Mucosa of stomach (tissue), 1 donor: ENCODE results near the gene NAV1.

Source experiments
- H3K27me3 ChIP-seq: one replicate; pipeline ENCODE4 v1.7.0; 2013; ENCODE audit warnings: mild to moderate bottlenecking, low read length; ENCODE audit not compliant: control insufficient read depth, insufficient read depth
- H3K36me3 ChIP-seq: one replicate; pipeline ENCODE4 v1.7.0; 2013; ENCODE audit warnings: low read length; ENCODE audit not compliant: control insufficient read depth, insufficient read depth
- H3K4me1 ChIP-seq: one replicate; pipeline ENCODE4 v1.7.0; 2013; ENCODE audit warnings: mild to moderate bottlenecking, low read length; ENCODE audit not compliant: control insufficient read depth, insufficient read depth
- H3K4me3 ChIP-seq: one replicate; pipeline ENCODE4 v1.7.0; 2013; ENCODE audit warnings: low read length
- H3K9ac ChIP-seq: one replicate; pipeline ENCODE4 v1.7.0; 2013; ENCODE audit warnings: mild to moderate bottlenecking, low read length, moderate library complexity
- H3K9me3 ChIP-seq: one replicate; pipeline ENCODE4 v1.7.0; 2013; ENCODE audit warnings: mild to moderate bottlenecking, low read length, moderate library complexity; ENCODE audit not compliant: control insufficient read depth
- donor health status: Pancreatic carcinoma.

NAV1 gene

DNA sequence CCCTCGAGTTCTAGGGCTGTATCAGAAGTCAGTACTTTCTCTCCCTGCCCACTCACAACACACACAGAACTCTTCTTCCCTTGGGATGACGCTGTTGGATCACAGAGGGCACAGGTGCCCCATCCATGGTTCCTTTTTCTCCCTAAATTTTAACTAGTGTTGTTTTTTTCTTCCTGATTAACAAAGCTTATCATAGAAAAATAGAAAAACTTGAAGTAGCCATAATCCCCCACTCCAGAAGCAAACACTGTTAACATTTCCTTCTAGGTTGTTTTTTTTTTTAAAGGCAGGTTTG, 27.5 kb downstream of the NAV1 start:
- H3K27me3 ChIP-seq: no peaks in the 10 kb centered on the region
- H3K36me3 ChIP-seq: no peaks in the 10 kb centered on the region
- H3K4me3 ChIP-seq: no peak overlapping the region
- no peaks in the 10 kb centered on the region for H3K9me3 ChIP-seq
- no peak overlapping the region for H3K9ac ChIP-seq
- H3K4me1 ChIP-seq: peaks cover 18% of the 10 kb centered on the region

DNA sequence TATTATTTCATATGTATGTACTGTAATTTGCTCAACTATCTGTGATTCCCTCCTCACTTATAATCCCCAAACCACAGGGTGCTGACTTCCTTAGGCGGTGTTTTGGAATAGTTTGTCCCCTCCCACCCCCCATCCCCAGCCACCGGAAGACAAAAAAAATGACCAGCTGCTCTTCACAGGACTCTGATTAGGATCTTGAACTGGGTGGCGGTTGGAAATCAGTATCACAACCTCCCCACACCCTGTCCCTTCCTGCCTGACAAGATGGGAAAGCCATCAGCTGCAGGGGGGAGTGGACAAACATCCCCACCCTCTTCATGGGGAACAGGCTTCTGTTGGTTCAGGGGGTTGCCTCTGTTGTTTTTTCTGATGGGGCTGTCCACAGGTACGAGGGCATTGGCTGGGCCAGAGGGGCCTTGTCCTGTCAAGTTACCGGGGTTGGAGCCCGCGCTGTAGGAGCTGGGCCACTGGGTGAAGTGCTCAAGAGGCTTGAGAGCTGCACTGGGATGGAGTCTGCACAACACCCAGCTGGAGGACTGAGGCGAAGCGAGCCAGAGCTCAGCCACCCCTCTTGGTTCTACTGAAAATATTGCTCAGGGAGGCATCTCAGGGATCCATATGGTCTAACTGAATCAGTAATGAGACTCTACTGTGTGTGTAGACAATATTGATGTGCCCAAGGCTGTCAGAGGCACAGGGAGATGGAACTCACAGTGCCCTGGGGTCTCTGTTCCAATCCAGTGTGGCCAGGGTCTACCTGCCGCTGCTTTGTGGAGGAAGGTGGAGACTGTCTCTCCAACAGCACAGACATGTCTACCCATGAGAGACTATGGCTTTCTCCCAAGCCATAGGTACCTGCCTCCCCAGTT, 28.2 kb downstream of the NAV1 start:
- no peaks in the 10 kb centered on the region for H3K9me3 ChIP-seq
- H3K4me3 ChIP-seq: no peak overlapping the region
- H3K9ac ChIP-seq: no peak overlapping the region
- no peaks in the 10 kb centered on the region for H3K36me3 ChIP-seq
- peaks cover 18% of the 10 kb centered on the region for H3K4me1 ChIP-seq
- H3K27me3 ChIP-seq: no peaks in the 10 kb centered on the region

DNA sequence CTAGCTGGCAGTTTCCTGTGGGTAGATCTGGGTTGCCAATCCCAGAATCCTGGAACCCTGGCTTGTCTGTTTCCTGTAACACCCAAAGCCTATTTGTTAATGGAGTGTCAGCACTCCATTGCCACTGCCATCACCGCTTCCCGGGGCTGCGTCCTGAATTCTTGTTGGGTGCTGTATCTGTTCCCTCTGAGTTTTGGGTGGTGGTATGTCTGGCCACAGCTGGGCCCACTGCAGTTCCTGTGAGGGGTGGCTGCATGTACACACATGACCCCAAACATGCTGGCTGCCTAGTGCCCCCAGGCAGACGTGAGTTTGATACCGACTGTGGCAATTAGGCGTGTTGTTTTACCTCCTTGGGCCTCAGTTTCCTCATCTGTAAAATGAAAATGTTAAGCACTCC, 29.3 kb downstream of the NAV1 start:
- H3K9me3 ChIP-seq: no peaks in the 10 kb centered on the region
- no peak overlapping the region for H3K4me3 ChIP-seq
- peaks cover 13% of the 10 kb centered on the region for H3K4me1 ChIP-seq
- no peaks in the 10 kb centered on the region for H3K27me3 ChIP-seq
- no peak overlapping the region for H3K9ac ChIP-seq
- no peaks in the 10 kb centered on the region for H3K36me3 ChIP-seq

DNA sequence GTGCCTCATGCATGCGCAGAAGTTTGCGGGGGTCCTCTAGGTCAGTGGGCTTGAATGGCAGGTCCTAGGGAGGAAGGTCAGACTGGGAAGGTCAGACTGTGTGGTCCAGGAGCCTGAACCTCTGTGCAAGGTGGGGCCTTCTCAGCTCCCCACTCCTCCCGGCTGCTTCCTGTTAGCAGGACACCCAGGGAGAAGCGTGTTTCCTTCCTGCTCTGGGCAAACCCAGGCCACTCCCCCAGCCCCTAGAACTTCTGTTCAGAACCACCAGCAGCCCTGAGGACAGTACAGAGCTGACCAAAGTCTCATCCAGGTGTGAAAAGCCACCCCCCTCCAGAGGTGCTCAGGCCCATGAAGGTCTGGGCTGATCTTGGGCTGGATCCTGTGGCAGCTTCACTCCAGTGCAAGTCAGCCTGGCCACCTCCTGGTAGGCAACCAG, 29.9 kb downstream of the NAV1 start:
- peaks cover 13% of the 10 kb centered on the region for H3K4me1 ChIP-seq
- H3K9ac ChIP-seq: no peak overlapping the region
- no peak overlapping the region for H3K4me3 ChIP-seq
- H3K27me3 ChIP-seq: no peaks in the 10 kb centered on the region
- H3K36me3 ChIP-seq: no peaks in the 10 kb centered on the region
- H3K9me3 ChIP-seq: no peaks in the 10 kb centered on the region

DNA sequence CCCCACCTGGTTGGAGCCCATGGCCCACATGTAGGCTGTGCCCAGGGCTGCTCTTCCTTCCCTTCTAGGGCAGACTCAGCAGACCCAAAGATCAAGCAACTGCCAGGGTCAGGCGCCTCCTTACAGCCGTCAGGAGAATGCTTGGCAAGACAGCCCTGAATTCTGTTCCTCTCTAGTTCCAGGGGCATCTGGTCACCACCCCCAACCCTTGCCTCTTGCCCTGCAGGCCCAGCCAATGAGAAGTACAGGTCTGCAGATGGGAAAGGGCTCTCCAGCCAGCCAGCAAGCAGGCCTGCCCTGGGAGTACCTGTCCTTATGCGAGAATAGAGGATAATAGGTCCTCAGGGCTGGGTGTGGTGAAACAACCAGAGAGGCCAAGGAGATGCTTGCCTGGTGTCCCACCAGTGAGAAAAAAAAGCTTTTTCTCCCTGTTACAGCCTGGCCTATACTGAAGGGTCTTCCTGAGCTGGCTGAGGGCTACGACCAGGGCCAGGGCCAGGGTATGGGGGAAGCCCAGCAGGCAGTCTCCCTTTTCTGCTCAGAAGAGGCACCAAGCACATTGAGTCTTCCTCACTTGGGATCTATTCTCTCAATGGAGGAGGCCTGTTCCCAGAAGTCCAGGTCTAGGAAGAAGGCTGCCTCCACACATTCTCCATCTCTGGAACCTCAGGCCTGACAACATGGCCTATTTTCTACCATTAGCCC, 31.4 kb downstream of the NAV1 start:
- Histone ChIP-seq H3K4me1 (peaks cover 13% of the 10 kb centered on the region), H3K27me3 (no peaks in the 10 kb centered on the region), H3K9me3 (no peaks in the 10 kb centered on the region), H3K9ac (no peak overlapping the region), H3K4me3 (no peak overlapping the region), H3K36me3 (no peaks in the 10 kb centered on the region)

DNA sequence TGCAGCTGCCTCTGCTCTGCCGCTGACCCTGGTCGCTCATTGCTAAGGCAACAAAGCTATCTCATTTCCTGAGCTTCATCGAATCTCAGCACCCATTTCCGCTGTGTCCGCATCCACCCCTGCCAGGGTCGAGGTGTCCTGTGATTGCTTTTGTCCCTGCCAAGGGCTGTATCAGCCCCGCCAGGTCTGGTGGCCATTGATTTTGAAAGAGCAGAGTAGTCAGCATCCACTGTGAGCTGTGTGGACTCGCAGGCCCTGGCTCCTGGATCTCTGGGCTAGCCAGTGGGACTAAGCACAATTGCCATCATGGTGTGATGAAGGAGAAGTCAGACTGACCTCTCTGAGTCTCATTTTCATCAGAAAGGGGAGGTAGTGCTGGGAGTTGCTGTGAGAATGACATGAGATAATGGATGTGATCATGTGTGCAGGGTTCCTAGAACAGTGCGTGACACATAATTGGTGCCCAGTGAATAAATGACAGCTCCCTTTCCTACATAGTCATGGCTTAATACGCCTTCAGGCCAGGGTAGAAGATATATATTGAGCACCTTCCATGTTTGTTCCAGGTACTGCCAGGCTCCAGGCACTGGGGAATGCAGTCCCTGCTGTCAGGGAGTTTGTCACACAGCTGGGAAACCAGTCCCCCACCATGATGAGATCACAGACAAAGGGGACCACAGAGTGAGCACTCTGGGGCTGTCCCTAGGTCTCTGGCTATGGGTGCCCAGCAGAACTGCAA, 32.1 kb downstream of the NAV1 start:
- no peak overlapping the region for H3K9ac ChIP-seq
- H3K4me1 ChIP-seq: peaks cover 13% of the 10 kb centered on the region
- no peaks in the 10 kb centered on the region for H3K27me3 ChIP-seq

DNA sequence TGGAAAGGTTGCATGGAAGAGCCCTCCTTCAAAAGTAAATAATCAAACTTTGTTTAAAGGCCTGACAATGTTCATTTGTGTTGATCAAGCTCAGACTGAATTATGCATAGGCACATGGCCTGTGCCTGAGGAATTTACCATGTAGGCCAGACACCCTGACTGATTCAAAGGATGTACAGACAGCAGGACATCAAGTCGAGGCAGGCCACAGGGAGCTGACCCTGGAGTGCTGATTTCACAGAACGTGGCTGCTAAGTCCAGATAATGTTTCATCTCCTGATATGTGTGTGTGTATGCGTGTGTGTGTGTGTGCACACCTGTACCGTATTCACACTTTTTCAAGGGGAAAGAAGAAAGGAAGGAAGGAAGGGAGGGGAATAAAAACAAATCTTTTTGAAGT, 34.1 kb downstream of the NAV1 start:
- peaks cover 13% of the 10 kb centered on the region for H3K4me1 ChIP-seq
- no peaks in the 10 kb centered on the region for H3K9me3 ChIP-seq
- no peak overlapping the region for H3K9ac ChIP-seq
- H3K27me3 ChIP-seq: no peaks in the 10 kb centered on the region
- H3K36me3 ChIP-seq: no peaks in the 10 kb centered on the region
- H3K4me3 ChIP-seq: no peak overlapping the region

More for the DNA sequence above, 32.1 kb downstream of the NAV1 start:
- Histone ChIP-seq H3K36me3 (no peaks in the 10 kb centered on the region), H3K9me3 (no peaks in the 10 kb centered on the region), H3K4me3 (no peak overlapping the region)

DNA sequence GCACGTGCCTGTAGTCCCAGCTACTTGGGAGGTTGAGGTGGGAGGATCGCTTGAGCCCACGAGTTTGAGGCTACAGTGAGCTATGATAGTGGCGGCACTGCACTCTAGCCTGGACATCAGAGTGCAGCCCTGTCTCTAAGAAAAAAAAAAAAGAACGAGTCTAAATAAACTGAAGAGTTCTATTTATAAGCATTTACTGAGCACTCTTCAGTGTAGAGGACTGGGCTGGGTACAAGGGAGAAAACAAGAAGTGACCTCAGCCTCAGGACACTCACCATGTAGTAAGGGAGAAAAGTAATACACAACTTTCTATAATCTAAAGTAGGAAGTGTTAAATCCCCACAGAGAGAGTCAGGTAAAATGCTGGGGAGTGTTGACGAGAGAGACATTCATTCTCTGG, 35.0 kb downstream of the NAV1 start:
- Histone ChIP-seq H3K27me3 (no peaks in the 10 kb centered on the region), H3K36me3 (no peaks in the 10 kb centered on the region), H3K4me3 (no peak overlapping the region), H3K9ac (no peak overlapping the region), H3K4me1 (peaks cover 13% of the 10 kb centered on the region), H3K9me3 (no peaks in the 10 kb centered on the region)

DNA sequence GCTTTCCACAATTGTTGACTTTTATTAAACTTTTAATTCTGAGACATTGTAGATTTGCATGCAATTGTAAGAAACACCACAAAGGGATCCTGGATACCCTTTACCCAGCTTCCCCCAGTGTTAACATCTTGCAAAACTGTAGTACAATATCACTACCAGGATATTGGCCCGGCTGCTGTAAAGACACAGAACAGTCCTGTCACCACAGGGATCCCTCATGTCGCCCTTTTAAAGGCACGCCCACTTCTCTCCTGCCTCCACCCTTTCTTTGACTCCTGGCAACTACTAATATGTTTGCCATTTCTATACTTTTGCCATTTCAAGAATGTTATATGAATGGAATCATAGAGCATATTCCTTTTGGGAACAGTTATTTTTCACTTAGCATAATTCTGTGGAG, 37.0 kb downstream of the NAV1 start:
- Histone ChIP-seq H3K4me3 (no peak overlapping the region), H3K9ac (no peak overlapping the region), H3K27me3 (no peaks in the 10 kb centered on the region), H3K9me3 (no peaks in the 10 kb centered on the region), H3K36me3 (no peaks in the 10 kb centered on the region), H3K4me1 (peaks cover 5% of the 10 kb centered on the region)

DNA sequence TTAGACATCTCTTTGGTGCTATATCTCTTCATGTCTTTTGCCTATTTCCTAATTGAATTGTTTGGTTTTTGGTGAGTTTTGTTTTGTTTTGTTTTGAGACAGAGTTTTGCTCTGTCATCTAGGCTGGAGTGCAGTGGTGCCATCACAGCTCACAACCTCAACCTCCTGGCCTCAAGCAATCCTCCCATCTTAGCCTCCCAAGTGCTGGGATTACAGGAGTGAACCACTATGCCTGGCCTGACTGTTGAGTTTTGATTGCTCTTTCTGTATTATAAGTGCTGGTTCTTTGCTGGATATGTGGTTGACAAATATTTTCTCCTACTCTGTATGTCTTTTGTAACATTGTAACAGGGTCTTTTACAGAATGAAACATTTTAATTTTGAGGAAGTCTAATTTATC, 38.0 kb downstream of the NAV1 start:
- Histone ChIP-seq H3K4me3 (no peak overlapping the region), H3K27me3 (no peaks in the 10 kb centered on the region), H3K36me3 (no peaks in the 10 kb centered on the region), H3K4me1 (no peaks in the 10 kb centered on the region), H3K9ac (no peak overlapping the region), H3K9me3 (no peaks in the 10 kb centered on the region)

DNA sequence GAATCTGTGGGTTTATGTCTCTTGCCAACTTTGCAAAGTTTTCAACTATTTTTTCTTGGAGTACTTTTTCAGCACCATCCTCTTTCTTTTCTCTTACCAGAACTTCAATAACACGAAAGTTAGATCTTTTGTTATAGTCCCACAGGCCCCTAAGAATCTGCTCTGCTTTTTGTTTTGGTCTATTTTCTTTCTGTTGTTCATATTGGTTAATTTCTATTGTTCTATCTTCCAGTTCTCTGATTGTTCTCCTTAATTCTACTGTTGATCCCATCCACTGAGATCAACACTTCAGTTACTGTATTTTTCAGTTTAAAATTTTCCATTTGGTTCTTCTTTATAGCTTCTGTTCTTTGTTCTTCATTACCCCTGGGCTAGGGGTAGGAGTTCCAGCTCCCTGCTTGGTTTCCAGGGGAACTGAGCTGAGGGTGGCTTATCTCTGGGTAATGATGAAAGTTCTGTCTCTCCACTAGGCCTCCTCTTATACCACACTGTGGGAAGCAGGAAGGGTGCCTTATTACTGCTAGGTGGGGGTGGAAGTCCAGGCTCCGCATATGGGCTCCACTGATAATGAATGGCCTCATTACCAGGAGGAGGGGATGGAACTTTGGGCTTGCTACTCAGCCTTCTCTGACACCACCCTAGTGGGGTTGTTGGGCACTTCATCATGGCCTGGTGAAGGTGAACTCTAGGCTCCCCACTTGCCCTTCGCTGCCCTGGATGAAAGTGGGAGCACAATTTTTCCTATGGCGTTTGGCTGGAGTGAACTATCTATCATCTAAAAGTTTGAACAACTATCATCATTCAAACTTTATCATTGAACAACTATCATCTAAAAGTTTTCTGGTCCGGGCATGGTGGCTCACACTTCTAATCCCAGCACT, 39.3 kb downstream of the NAV1 start:
- Histone ChIP-seq H3K4me1 (peaks cover 12% of the 10 kb centered on the region), H3K9ac (no peak overlapping the region), H3K9me3 (no peaks in the 10 kb centered on the region), H3K36me3 (no peaks in the 10 kb centered on the region), H3K27me3 (peaks cover 4% of the 10 kb centered on the region), H3K4me3 (no peak overlapping the region)
